Endothelial cell (in vitro differentiated cells): ENCODE results near the gene CPO. TPM values are rescaled to one million over a fixed set of nuclear protein-coding genes. Genes with fewer than 3 reads are reported as not detected.

Experiments used
- DNase-seq: peaks from one replicate; pipeline ENCODE4 v3.0.0; 2021; ENCODE audit warnings: low spot score
- H3K27ac Mint-ChIP-seq: one replicate; pipeline ENCODE4 v1.8.0; 2021; ENCODE audit warnings: mixed read lengths, inconsistent platforms; ENCODE audit not compliant: unreplicated experiment
- H3K27me3 Mint-ChIP-seq: one replicate; pipeline ENCODE4 v1.8.0; 2021; ENCODE audit warnings: mild to moderate bottlenecking, moderate library complexity, mixed read lengths, inconsistent platforms; ENCODE audit not compliant: unreplicated experiment
- H3K36me3 Mint-ChIP-seq: one replicate; pipeline ENCODE4 v1.8.0; 2021; ENCODE audit warnings: mild to moderate bottlenecking, low read depth, mixed read lengths, inconsistent platforms; ENCODE audit not compliant: unreplicated experiment
- H3K4me1 Mint-ChIP-seq: one replicate; pipeline ENCODE4 v1.8.0; 2021; ENCODE audit warnings: mild to moderate bottlenecking, mixed read lengths, inconsistent platforms; ENCODE audit not compliant: unreplicated experiment
- H3K4me3 Mint-ChIP-seq: one replicate; pipeline ENCODE4 v1.8.0; 2021; ENCODE audit warnings: mild to moderate bottlenecking, mixed read lengths, inconsistent platforms; ENCODE audit not compliant: unreplicated experiment
- H3K9me3 Mint-ChIP-seq: one replicate; pipeline ENCODE4 v1.8.0; 2021; ENCODE audit warnings: mixed read lengths, inconsistent platforms; ENCODE audit not compliant: unreplicated experiment
- CTCF ChIP-seq: fragments of 200-600 bp; sonication (generic); IDR thresholded peaks from one replicate; pipeline ENCODE4 v1.5.0; 2021; ENCODE audit warnings: antibody characterized with exemption; ENCODE audit not compliant: unreplicated experiment
- long read RNA-seq: library from polyadenylated mRNA; unstranded; transcript quantifications from one replicate; pipeline ENCODE4 v2.0.0, GENCODE V29; 2020; ENCODE audit not compliant: unreplicated experiment
- total RNA-seq: library from RNA; stranded (reverse); fragmentation: NEBNext Ultra II Directional; extraction: Animal tissue kit (Norgen Biotek cat#: 25700); gene quantifications from one replicate; pipeline ENCODE4 v1.2.1, GENCODE V29; 2021; ENCODE audit not compliant: unreplicated experiment

CPO gene
- total RNA-seq: not detected
- long read RNA-seq: 0 reads

GRCh38 chr2:206939340-206939739 is at the start of gene CPO:
Gene CPO (plus strand): TSS chr2:206939518. CDS start chr2:206939600, 82 bp downstream.
- no peaks in the 10 kb centered on the region for H3K27me3 Mint-ChIP-seq
- no peaks in the 10 kb centered on the region for H3K9me3 Mint-ChIP-seq
- no peaks in the 10 kb centered on the region for H3K36me3 Mint-ChIP-seq
- peaks cover 23% of the 10 kb centered on the region for H3K4me1 Mint-ChIP-seq
- H3K27ac Mint-ChIP-seq: no peak within 1 kb of the TSS
- H3K4me3 Mint-ChIP-seq: no peak within 1 kb of the TSS
- TF ChIP-seq CTCF: no peak
- DNase-seq: no peak

- no peak overlapping the region for H3K4me3 Mint-ChIP-seq
- TF ChIP-seq CTCF: no peak
- no peak overlapping the region for H3K27ac Mint-ChIP-seq
- peaks cover 2% of the 10 kb centered on the region for H3K27me3 Mint-ChIP-seq
- no peaks in the 10 kb centered on the region for H3K9me3 Mint-ChIP-seq
- peaks cover 3% of the 10 kb centered on the region for H3K4me1 Mint-ChIP-seq
- no peaks in the 10 kb centered on the region for H3K36me3 Mint-ChIP-seq
- no peak for DNase-seq
Observed at GRCh38 chr2:206890179-206890578, 49.1 kb upstream of the CPO start.

- H3K4me1 Mint-ChIP-seq: peaks cover 4% of the 10 kb centered on the region
- no peak overlapping the region for H3K27ac Mint-ChIP-seq
- no peak for DNase-seq
- no peak overlapping the region for H3K4me3 Mint-ChIP-seq
- peaks cover 2% of the 10 kb centered on the region for H3K27me3 Mint-ChIP-seq
- no peak for TF ChIP-seq CTCF
- no peaks in the 10 kb centered on the region for H3K9me3 Mint-ChIP-seq
- H3K36me3 Mint-ChIP-seq: no peaks in the 10 kb centered on the region
Observed at GRCh38 chr2:206890926-206891325, 48.4 kb upstream of the CPO start.

GRCh38 chr2:206915121-206915520 is 24.2 kb upstream of the CPO start:
- Mint-ChIP-seq H3K36me3 (peaks cover 4% of the 10 kb centered on the region), H3K4me3 (no peak overlapping the region), H3K27ac (no peak overlapping the region), H3K9me3 (no peaks in the 10 kb centered on the region), H3K4me1 (peaks cover 20% of the 10 kb centered on the region), H3K27me3 (no peaks in the 10 kb centered on the region)
- no peak for TF ChIP-seq CTCF
- no peak for DNase-seq

- Mint-ChIP-seq H3K4me3 (no peak overlapping the region), H3K36me3 (peaks cover 4% of the 10 kb centered on the region), H3K4me1 (peaks cover 20% of the 10 kb centered on the region), H3K27me3 (peaks cover 3% of the 10 kb centered on the region), H3K9me3 (no peaks in the 10 kb centered on the region), H3K27ac (peak overlapping the region; percentile 65)
- TF ChIP-seq CTCF: no peak
- DNase-seq: no peak
Observed at GRCh38 chr2:206918263-206918662, 21.1 kb upstream of the CPO start.
